Adipose tissue (tissue), 3 donors: ENCODE data around the gene HOXA13. TPM values are rescaled to one million over a fixed set of nuclear protein-coding genes. Genes with fewer than 3 reads are reported as not detected.

ENCODE experiments used
- H3K27ac ChIP-seq: one replicate; pipeline ENCODE4 v1.5.1; 2013; ENCODE audit warnings: low read depth, low read length
- WGBS, 3 donors: extraction: QIAGEN DNeasy Blood & Tissue Kit; methylation state at CpG; one replicate each; pipeline ENCODE4 v1.1.7; 2013; 5-methylcytosine and 5-hydroxymethylcytosine counted together
- polyA plus RNA-seq, 3 donors: library from polyadenylated mRNA; stranded (reverse); fragments of 200-250 nt; gene quantifications; one replicate each; pipeline ENCODE4 v1.2.3, GENCODE V29; 2013
- donor health status: healthy with polysubstance abuse.
- donor health status: Bipolar disorder and iron deficiency.
- donor health status: healthy.

Gene HOXA13
- polyA plus RNA-seq, 3 donors: 0.03 to 0.37 TPM; not detected in 1

DNA sequence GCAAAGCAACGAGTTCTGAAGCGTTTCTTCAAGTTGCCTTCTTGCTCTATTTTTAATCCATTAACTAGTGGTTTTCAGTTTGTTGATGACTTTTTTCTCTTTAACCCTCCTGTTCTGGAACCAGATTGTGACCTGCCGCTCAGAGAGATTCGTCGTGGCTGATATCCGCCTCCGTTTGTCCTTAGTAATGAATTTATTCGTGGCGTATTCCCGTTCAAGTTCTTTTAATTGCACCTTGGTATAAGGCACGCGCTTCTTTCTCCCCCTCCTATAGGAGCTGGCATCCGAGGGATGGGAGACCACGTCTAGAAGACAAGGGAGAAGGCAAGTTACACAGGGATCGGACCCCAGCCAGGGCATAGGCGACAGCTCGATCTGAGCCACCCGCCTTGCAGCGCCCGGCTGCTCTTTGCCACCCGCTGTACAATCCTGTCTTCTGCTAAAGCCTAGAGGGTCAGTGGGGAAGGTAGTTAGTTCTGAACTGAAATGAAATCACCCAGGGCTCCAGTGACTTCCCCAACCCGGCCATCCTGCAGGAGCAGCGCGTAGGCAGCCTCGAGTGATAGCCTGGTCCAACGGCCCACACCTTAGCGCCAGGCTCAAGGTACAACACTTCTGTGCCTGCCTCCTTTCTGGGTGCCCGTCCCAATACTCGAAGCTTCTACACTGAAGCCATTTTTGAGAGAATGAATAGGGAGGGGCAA is 1.6 kb downstream of the HOXA13 start:
- H3K27ac ChIP-seq: no peak overlapping the region
- 12 to 34% (median 12%) methylated on average over 29 of the region's 29 CpGs for WGBS, 3 donors

DNA sequence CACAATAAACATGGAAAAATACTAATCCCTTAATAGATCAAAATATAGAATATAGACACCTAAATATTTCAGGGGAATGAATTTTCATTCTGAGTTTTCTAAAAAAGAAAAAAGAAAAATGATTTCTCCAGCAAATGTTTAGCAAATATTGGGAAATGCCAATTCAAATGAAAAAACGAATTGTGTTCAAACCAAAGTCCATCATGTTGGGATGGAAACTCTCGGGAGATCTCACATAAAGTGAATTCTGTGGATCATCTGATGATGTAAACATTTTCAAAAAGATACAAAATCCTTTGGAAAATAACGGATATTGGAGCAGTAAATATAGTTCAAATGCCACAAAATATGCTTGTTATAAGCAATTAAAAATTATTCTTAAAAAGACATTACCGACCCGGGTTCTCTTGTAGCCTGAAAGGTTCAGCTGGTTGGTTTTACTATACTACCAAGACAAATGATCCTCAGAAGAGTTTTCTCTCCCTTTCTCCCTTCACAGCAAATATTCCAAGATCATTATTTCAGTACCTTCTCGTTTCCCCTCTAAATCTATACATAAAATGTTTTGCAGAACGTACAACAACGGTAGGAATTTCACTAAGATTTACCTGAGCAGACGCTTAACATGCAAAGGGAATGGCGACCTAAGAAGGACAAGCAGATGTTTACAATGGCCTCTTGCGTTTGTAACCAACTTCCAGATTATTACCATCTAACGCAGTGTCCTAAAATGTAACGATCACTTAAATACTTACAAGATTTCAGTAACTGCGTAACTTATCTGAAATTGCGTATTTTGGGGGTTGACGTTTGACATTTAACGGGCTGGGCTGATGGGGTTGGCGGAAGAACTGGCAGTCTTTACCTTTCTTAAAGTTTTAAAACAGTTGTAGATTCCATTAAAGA is 2.5 kb downstream of the HOXA13 start:
- WGBS, 3 donors: 23 to 41% (median 23%) methylated on average over 18 of the region's 18 CpGs
- no peak overlapping the region for H3K27ac ChIP-seq

DNA sequence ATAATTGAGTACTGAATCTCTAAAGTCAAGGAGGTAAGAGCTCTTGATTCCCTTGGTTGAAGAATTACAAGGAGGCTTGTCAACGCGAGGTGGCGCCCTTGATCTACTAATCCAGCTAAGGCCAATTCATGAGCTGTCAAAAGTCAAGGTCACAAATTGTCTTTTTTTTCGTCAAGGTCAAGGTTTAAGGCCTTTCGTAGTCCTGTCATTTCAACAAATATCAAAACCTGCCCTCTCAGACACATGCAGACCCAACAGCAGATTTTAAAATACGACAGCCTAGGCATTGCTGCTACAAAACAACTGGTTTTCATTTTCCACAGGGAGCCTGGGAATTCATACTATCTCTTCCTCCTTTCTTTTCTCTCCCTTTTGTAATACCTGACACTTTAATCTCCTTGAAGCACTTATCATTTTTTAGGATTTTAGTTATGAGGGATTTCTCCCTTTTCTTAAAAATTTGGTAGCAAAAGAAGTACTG is 3.6 kb downstream of the HOXA13 start:
- 3 to 5% (median 4%) methylated on average over 6 of the region's 6 CpGs for WGBS, 3 donors
- no peak overlapping the region for H3K27ac ChIP-seq

DNA sequence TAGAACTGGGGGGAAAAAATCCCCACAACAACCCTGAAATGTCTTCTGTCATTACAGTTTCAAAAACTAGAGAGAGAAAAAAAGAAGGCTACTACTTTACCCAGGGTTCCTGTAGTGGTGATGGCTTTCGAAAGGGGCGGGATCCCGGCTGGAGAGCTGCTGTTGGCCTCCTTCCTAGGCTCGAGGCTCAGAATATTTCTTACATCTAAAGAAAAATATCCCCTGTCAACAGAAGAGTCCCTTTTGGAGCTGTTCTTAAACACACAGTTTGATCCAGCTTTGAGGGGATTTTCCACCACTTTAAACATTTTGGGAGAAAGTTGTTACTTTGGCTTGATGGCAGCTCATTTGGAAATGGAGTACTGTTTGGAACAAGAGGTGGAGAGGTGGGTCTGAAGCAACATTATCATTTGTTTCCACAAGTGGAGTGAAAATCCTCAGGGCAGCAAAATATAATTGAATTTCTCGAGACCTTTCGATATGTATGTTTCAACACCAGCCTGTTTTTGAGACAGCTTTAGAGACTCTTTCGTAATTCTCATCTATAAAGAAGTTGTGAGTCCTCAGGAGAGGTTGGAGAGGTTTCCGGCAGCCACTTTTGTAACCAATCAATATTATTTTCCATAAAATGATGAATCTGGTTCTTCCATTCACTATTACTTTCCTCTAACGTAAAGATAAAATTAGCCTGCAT is 5.1 kb downstream of the HOXA13 start:
- WGBS, 3 donors: 24 to 41% (median 34%) methylated on average over 9 of the region's 9 CpGs
- H3K27ac ChIP-seq: no peak overlapping the region

DNA sequence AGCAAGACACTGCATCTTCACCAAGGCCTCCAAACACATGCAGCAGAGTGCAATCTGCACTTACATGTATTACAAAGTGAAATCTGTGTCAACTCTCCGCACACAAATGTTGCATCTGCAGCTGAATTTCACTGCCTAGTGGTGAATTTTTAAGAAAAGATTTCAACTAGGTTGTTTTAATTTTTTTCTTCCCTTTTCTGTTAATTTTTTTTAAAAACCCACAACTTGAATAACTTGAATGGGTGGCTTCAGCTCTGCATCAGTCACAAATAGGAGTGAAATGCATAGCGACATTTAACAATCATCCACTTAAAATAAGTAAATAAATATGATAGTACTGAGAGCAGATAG is 5.9 kb downstream of the HOXA13 start:
- H3K27ac ChIP-seq: no peak overlapping the region
- 31 to 55% (median 45%) methylated on average over 2 of the region's 2 CpGs for WGBS, 3 donors

DNA sequence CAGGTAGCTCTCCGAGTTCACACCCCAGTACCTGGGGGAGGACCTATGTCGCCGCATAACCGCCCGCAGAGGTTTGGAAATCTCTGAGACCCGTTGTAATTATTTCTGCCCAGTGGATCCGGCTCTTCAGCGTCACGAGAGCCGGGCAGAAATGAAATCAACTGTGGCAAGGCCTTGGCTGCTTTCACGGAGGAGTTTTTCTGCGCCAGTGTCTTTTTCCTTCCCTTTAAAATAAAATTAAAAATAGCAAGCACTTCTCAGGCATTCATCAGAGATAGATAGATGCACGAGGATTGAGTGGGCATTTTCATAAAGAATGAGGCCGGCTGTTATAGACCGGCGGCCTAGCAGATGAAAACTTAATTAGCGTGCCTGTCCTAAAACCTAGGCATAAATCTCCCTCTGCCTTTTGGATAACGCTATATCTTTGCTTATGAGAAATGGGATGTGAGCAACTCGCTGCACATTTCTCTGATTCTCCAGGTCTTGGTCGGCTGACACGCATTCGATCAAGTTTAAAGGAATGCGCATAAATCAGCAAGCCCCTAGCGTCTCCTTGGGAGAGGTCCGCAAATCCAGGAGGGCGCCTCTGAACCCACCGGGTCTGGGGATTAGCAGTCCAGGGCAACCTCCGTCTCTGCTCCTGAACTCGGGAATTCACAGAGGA is 6.4 kb downstream of the HOXA13 start:
- WGBS, 3 donors: 17 to 35% (median 18%) methylated on average over 29 of the region's 29 CpGs
- H3K27ac ChIP-seq: no peak overlapping the region

DNA sequence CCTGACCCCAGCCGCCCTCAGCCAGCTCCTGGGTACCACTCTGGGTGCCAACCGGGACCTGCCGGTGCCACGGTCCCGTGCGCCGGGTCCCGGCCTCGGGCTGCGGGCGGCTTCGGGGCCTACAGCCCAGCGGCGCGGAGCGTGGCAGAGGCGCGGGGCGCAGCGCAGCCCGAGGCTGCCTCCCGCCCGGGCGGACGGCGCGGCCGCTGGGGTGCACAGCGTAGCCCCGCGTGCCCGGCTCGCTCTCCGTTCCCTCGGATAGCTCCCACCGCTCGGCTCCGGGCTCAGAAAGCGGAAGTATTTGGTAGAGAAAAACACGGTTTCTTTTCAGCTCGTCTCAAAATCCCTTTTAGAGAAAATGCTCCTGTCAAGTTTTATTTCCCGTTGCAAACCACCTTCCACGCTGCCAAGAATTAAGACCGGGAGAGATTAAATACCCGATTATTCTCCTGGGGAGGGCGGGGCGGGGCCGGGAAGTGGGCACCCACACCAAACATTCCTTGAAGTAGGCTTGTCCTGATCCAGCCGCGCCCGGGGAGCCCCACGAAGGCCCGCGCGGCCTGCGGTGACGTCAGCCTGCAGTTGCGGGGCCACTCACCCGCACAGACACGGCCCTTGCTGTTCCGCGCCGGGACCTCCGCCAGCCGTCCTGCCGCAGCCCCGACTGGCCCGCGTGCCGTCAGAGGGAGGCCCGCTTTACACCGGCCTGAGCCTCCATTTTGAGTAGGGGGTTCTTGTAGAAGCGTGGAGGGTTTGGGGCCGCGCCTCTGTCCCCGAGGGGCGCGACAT is 7.2 kb downstream of the HOXA13 start:
- 2 to 5% (median 3%) methylated on average over 76 to 78 of the region's 78 CpGs for WGBS, 3 donors
- no peak overlapping the region for H3K27ac ChIP-seq

DNA sequence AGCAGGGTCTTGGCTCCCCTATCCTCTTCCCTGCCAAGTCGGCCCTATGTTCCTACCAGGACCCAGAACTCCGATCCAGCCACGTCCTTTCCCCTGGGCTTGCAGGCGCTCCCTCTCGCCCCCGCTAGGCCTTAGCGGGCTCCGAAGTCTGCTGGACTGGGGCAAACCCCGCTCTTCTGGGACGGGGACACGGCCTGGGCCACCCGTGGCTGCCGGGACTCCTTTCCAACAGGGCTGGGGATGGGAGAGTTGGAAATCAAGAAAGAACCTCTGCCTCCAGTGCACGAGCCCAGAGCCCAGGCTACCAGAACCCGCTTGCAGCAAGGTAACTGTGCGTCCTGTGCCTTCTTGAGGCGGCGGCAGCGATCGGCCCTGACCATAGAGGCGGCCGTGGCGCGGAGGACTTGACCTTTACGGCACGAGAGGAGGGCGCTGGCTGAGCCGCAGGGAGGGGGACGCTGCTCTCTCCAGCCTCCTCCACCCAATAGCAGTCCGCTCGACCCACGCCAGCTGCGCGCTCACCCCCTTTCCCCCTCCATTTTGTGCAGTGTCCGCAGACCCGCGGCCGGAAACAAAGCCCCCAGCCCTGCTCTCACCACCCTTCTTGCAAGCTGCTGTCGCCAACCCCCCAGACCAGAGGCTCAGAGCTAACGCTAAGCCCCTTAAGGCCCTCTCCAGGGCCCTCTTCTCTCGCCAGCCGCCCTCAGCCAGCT is 7.9 kb downstream of the HOXA13 start:
- 9 to 19% (median 16%) methylated on average over 40 to 42 of the region's 42 CpGs for WGBS, 3 donors
- no peak overlapping the region for H3K27ac ChIP-seq

DNA sequence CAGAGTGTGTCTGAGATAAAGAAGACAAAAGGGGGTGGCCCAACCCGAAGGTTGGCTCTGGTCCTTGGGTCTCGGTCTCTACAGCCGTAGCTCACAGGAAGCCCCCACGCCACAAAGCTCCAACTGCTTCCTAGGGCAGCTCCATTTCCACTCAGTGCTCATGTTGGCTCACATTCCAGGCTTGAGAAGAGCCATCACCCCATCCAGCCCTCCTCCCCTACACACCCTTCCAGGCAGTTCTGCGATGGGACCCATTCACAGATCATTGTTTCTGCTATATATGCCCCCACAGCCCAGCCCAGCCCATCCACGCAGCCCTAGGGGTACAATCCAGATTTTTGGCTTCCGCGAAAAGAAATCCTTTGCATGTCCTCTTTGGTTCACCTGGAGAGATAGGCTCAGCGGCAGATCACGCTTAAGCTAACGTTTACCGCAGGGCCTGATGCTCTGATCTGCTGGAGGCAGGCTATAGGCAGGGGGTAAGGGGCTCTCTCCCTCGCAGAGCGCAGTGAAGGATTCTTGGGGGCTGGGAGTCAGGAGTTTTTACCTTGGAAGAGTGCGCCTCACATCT is 8.6 kb downstream of the HOXA13 start:
- H3K27ac ChIP-seq: no peak overlapping the region
- 20 to 48% (median 38%) methylated on average over 15 of the region's 15 CpGs for WGBS, 3 donors

DNA sequence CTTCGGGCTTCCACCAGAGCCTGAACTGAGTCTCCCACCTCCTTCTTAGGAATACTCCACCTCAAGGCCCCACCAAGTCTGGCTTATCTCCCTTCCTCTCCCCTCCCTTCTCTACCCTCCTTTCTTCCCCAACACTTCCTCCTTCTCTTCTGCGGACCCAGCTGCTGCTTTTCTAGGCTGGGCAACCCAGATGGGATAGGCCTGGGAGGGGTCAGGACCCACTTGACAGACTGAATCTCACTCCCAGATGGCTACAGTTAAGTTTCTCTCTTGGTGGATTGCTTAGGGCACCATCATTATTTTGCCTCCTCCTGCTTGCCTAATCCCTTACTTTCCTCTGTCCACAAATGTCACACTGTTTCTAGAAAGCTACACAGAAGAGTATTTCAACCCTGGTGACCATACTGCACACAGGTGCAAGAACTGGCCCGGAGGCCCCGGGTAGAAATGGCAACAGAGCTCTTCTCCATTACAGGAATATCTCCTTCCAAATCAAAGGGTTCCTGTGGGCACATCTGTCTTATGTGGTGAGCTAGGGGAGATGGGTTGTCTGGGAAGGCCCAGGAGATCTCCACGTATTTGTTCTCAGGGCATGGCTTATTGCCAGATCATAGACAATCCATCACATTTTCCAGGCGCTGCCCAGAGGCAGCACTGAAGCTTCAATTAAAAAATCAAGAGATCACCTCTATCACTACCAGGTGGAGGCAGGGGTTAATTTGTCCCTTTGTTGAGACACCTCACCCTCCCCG is 9.7 kb downstream of the HOXA13 start:
- WGBS, 3 donors: 29 to 60% (median 38%) methylated on average over 7 of the region's 7 CpGs
- H3K27ac ChIP-seq: no peak overlapping the region

DNA sequence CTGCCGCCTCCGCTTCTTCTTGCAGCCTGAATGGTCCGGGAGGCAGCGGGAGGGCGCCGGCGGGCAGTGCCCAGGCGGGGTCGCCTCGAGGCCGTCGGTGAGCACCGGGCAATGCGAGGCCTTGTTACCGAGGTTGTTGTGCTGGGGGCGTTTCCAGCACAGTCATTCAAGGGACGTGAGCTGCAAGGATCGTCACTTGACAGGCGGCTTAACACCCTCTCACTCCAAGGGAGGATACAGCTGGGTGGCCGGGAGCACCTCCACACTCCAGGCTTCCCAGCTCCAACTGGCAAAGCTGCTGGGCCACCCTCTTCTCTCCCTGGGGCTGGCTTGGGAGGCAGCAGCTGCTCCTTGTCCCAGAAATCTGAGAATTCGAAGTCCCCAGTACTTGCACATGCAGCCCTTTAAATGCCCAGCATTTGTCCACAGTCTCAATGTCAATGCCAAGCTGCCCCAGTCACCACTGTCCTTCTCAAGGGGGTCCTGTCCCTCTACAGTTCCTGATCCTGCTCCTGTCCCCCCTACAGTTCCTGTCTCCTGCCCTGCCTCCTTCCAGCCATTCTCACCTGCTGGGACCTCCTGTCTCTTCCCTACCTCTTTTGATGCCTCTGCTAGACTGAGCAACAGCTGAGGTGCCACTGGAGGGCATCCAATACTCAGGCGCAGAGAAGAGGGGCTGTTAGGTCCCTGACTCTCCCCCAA is 10.4 kb downstream of the HOXA13 start:
- no peak overlapping the region for H3K27ac ChIP-seq
- WGBS, 3 donors: 6 to 20% (median 15%) methylated on average over 21 to 22 of the region's 22 CpGs

DNA sequence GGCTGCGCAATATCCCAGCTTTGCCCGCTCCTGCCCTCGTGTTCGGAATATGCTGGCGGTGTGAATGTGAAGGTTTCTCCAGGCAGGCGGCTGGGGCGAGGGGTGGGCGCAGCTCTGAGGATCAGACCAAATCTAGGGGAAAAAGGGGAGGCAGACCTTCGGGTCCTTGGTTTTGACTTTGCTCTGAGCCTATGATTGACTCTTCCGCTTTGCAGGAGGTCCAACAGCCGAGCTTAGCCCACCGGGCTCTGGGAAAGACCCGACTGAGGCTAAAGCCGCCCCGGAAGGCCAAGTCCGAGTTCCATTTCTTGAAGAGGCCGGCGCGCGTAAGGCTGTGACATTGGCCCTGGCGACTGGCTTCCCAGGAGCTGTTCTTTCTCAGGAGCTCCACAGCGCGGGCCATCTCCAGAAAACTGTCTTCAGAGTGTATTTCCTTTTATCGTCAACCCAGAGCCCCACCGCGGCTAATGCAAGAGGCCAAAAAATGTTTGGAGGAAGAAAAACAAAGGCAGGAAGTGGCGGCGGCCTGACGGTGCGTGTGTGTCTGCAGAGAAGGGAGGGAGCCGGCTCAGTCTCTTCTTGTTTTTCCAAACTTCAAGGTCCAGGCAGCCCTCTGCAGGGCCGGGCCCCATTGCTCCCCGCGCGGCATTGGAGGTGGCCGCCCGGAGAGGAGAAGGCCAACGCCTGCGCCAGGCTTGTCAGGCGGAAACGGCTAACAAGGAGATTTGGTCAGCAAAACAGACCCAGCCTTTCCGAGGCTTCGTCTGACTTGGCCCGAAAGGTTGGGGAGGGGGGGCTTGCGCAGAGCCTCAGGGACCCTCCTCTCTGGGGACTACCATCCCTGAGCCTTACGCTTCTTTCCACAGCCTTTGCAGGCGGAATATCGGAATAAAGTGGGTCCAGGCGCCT is 11.3 kb downstream of the HOXA13 start:
- no peak overlapping the region for H3K27ac ChIP-seq
- WGBS, 3 donors: 7 to 8% (median 7%) methylated on average over 49 of the region's 49 CpGs

DNA sequence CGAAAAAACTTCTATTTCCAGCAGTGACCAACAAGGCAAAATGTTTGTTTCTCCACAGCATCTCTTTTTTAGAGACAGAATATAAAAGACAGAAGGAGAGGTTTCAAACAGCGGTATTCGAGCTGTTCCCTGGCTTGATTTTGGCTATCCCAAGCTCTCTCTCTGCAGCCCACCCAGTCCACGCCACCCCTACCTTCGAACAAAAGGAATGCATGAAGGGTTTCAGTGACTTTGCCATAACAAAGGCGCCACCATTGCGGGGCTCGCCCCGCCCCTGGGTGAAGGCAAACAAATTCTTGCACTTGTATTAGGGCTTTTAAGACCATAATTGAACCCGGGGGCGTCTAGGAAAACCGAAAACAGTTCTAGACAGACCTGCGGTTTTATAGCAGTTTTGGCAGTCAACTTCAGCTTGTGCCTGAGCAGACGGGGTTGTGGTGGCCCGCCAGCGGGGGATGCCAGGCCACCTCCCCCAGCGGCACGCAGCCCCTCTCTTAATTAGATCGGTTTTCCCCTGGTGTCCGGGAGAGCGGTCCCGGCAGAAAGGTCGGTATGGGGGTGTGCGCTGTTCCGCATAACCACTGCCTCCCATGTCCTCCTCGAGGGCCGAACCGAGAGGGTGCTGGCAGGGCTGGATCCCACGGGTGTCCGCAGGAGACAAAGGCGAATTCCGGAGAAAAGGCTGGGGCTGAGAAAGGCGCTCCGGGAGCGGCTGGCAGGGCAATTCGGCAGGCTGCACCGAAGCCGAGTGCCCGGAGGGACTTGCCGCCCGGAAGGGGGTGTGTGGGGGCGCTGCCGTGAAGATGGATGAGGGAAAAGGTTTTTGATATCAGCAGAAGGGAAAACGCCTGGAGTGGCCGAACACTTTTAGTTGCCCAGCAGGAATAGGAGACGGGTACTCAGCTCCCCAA is 12.2 kb downstream of the HOXA13 start:
- WGBS, 3 donors: 4 to 16% (median 8%) methylated on average over 46 of the region's 46 CpGs
- H3K27ac ChIP-seq: no peak overlapping the region
